MG63 (cell line): Measurements from ENCODE around the gene AMH. TPM values are rescaled to one million over a fixed set of nuclear protein-coding genes. Genes with fewer than 3 reads are reported as not detected.

ENCODE experiments used
- DNase-seq: peaks from one replicate; pipeline ENCODE4 v3.0.0-alpha.2; 2020
- H3K27me3 ChIP-seq: fragments of 250-450 bp; sonication (Bioruptor Pico); 2 replicates; pipeline ENCODE4 v1.5.1; 2020; ENCODE audit warnings: mild to moderate bottlenecking, moderate library complexity
- H3K36me3 ChIP-seq: fragments of 250-450 bp; sonication (Bioruptor Pico); 2 replicates; pipeline ENCODE4 v1.5.1; 2020; ENCODE audit warnings: mild to moderate bottlenecking, moderate library complexity
- H3K4me3 ChIP-seq: fragments of 250-450 bp; sonication (Bioruptor Pico); 2 replicates; pipeline ENCODE4 v1.5.1; 2020; ENCODE audit warnings: mild to moderate bottlenecking, moderate library complexity
- H3K9me3 ChIP-seq: fragments of 250-450 bp; sonication (Bioruptor Pico); 2 replicates; pipeline ENCODE4 v1.5.1; 2020; ENCODE audit warnings: mild to moderate bottlenecking, moderate library complexity
- total RNA-seq: library from RNA; depleted of rRNA; stranded (reverse); fragments of >200 nt; shearing (Covaris generic); gene quantifications from 2 replicates; pipeline ENCODE4 v1.2.3, GENCODE V29; 2014; ENCODE audit warnings: low replicate concordance

AMH gene
- total RNA-seq, 1 experiment from 2014 or later = 0.49 TPM

DNA sequence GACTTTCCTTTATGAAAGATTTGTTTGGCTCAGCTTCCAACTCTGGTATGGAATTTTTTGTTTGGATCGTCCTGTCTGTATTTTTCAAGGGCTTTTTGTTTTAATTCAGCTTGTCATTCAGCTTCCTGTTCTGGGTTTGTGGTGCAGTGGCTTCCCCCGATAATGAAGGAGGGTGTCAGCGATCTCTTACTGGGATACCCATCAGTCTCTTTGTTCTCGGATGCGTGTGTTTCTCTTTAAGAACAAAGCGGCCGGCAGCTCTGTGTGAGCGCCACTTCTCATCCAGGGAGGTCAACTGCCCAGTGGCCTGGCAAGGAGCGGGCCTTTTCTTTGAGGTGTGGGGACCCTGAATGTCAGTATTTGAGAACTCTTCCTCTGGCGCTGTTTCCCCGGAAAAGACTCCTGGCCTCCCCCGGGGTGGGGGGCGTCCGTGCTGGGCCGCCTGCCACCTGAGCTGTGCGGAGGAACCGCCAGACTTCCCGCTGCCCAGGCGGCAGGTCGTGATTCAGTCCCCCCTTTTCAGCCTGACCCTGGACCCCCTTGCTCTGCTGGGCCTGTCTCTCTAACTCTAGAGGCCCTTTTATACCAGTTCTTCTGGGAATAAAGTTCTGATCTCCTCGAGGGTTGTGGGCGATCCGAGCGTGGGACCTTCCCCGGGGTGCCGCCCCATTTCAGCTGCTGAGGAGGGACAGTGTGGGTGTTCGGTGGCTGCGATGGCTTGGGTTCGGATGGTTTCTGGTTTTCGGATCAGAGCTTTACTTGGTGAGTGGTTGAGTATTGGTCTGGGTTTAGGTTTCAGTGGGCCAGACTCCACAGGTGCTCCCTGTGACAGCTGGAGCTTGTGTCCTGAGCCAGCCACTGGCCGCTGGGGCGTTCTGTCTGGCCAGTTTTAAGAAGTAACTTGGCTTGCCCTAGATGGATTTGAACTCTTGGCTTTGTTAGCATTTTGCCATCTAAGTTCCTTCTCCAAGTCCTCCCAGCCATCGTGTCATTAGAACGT is 9.1 kb upstream of the AMH start:
- no peak for DNase-seq
- no peaks in the 10 kb centered on the region for H3K27me3 ChIP-seq
- no peaks in the 10 kb centered on the region for H3K9me3 ChIP-seq
- peaks cover 26% of the 10 kb centered on the region for H3K36me3 ChIP-seq
- H3K4me3 ChIP-seq = peak overlapping the region; percentile 66

DNA sequence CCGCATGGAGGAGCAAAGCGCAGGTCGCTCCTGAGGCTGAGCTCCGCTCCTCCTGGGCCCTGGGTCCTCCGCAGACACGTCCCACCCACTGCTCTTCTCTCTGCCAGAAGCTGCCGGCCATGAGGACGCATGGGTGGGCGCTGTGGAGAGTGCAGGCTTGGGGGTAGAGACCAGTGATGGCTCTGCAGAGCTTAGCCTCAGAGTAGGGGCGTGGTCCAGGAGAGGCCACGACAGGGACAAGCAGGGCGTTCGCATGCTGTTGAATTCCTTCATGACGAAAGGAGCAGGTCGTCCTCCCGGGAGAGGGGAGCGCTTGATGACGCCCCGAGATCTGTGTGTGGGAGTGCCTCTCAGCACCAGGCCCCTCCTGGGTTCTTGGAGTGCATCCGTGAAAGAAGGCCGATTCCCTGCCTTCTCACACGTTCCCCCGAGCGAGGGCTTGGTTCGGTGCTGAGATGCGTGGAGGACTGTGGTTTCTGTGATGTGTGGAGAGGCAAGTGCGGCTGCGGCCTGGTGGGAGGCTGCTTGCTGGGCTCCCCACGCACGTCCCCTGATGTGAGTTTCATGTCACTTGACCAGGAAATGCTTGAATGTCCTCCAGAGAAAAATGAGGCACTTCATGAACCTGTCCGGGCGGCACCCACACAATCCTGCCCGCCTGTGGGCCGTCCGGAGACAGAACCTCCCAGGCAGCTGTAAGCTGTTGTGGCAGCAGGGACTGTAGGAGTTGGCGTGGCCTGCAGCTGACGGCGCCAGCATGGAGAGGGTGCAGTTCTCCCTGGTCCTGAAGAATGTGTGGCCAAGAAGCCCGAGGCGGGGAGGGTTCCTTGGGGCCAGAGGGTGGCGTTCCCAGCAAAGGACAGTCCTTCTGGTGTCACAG is 8.0 kb upstream of the AMH start:
- no peak overlapping the region for H3K4me3 ChIP-seq
- no peaks in the 10 kb centered on the region for H3K27me3 ChIP-seq
- DNase-seq = no peak
- H3K9me3 ChIP-seq = no peaks in the 10 kb centered on the region
- peaks cover 26% of the 10 kb centered on the region for H3K36me3 ChIP-seq

DNA sequence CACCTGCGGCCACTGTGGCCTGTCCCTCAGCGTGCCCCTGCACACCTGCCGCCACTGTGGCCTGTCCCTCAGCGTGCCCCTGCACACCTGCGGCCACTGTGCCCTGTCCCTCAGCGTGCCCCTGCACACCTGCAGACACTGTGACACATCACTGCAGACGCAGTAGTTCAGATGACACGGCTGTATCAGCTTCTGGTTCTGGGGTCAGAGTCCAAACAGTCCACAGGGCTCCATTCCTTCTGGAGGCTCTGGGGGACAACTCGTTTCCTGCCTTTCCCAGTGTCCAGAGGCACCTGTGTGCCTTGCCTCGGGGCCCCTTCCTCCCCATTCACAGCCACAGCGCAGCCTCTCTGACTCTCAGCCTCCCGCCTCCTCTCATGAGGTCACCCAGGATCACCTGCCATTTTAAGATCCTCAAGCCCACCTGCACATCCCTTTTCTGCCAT is 7.0 kb upstream of the AMH start:
- Histone ChIP-seq H3K27me3 (no peaks in the 10 kb centered on the region), H3K36me3 (peaks cover 31% of the 10 kb centered on the region), H3K9me3 (no peaks in the 10 kb centered on the region), H3K4me3 (no peak overlapping the region)
- DNase-seq = no peak

DNA sequence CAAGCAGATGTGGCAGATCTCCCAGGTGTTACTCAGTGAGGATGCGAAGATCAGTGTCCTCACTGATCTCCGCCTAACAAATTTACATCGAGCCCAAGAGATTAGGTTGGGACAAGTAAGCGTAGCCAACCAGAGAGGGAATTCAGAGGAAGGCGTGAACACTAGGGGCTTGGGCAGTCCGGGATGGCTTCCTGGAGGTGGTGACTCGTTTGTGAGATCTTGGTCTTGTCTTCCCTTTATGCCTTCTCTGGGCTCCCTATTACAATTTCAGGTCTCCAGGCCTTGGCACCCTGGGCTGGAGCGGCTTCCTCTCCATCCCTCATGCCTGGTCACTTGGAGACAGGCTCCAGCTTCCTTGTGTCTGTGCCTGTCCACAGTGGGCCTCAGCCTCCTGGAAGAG is 6.3 kb upstream of the AMH start:
- no peak overlapping the region for H3K4me3 ChIP-seq
- H3K36me3 ChIP-seq = peaks cover 28% of the 10 kb centered on the region
- H3K27me3 ChIP-seq = no peaks in the 10 kb centered on the region
- no peaks in the 10 kb centered on the region for H3K9me3 ChIP-seq
- no peak for DNase-seq

DNA sequence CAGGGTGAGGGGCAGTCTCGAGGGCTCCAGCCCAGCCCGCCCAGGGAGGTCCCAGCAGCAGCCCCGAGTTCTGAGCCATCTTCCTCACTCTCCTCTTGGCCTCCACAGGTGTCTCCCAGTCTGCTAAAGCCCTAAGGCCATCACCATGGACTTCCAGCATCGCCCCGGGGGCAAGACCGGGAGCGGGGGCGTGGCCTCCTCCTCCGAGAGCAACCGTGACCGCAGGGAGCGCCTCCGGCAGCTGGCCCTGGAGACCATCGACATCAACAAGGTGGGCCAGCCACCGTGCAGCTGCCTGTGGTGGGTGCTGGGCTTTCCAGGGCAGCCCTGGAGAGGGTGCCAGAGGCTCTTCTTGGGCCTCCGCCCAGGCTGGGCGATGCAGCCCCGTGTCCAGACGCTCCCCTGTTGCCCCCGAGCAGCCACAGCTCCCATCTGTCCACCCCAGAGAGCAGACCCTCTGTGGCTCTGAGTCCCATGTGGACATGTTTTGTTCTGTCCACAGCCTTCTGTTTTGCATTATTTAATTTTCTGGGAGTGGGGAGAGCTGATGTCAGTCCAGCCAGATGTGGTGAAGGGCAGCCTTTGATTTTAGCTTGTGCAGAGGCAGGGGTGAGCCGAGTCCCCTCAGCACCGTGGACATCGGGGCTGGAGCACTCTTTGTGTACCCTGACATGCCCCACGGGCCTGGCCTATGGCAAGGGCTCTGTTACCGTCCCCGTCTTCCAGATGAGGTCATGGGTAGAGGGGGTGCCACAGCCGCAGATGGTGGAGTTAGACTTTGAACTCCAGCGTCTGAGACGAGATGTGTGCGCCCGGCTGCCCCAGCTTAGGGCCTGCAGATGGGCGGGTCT is 5.6 kb upstream of the AMH start:
- H3K36me3 ChIP-seq = peaks cover 22% of the 10 kb centered on the region
- no peak overlapping the region for H3K4me3 ChIP-seq
- H3K9me3 ChIP-seq = no peaks in the 10 kb centered on the region
- no peak for DNase-seq
- no peaks in the 10 kb centered on the region for H3K27me3 ChIP-seq

DNA sequence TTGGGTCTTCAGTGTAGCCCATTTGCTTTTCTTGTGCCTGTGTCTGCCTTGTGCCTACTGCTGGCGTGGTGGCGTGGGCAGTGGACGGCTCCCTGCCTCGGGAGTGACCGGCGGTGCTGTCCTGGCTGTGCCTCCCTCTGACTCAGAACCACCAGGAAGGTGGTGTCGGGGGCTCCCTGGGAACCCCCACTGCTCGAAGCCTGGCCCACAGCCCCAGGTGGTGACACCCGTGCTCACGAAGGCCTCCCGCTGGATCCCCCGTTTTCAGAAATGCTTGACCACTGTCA is 5.1 kb upstream of the AMH start:
- DNase-seq = no peak
- no peak overlapping the region for H3K4me3 ChIP-seq
- no peaks in the 10 kb centered on the region for H3K27me3 ChIP-seq
- H3K9me3 ChIP-seq = no peaks in the 10 kb centered on the region
- peaks cover 22% of the 10 kb centered on the region for H3K36me3 ChIP-seq

DNA sequence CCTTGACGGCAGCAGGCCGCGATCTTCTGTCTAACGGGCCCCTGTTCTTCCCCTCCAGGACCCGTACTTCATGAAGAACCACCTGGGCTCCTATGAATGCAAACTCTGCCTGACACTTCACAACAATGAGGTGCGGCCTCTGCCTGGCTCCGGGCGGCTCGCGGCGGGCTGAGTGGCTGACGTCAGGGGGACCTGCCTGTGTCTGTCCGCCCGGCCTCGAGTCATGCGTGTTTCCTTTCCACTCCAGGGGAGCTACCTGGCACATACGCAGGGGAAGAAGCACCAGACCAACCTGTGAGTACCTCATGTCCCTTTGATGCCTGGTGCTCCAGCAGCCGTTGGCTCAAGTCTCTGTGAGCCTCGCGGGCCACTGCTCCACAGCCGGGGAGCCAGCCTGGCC is 4.6 kb upstream of the AMH start:
- no peak for DNase-seq
- peaks cover 22% of the 10 kb centered on the region for H3K36me3 ChIP-seq
- no peaks in the 10 kb centered on the region for H3K9me3 ChIP-seq
- H3K27me3 ChIP-seq = no peaks in the 10 kb centered on the region
- H3K4me3 ChIP-seq = no peak overlapping the region

DNA sequence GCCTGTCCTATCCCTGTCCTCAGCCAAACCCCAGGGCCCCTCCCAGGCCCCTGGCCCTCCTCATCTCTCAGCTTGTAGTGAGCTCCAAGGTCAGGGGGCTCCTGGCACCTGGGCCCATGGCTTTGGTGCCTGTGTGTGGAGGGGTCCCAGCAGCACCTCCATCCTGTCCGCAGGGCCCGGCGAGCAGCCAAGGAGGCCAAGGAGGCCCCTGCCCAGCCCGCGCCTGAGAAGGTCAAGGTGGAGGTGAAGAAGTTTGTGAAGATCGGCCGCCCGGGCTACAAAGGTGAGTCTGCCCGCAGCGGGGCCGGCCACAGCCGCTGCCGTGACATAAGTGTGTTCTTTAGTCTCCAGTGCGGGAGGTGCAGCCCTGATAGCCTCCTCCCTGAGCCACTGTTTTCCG is 3.9 kb upstream of the AMH start:
- Histone ChIP-seq H3K27me3 (no peaks in the 10 kb centered on the region), H3K9me3 (no peaks in the 10 kb centered on the region), H3K4me3 (no peak overlapping the region), H3K36me3 (peaks cover 22% of the 10 kb centered on the region)
- no peak for DNase-seq

DNA sequence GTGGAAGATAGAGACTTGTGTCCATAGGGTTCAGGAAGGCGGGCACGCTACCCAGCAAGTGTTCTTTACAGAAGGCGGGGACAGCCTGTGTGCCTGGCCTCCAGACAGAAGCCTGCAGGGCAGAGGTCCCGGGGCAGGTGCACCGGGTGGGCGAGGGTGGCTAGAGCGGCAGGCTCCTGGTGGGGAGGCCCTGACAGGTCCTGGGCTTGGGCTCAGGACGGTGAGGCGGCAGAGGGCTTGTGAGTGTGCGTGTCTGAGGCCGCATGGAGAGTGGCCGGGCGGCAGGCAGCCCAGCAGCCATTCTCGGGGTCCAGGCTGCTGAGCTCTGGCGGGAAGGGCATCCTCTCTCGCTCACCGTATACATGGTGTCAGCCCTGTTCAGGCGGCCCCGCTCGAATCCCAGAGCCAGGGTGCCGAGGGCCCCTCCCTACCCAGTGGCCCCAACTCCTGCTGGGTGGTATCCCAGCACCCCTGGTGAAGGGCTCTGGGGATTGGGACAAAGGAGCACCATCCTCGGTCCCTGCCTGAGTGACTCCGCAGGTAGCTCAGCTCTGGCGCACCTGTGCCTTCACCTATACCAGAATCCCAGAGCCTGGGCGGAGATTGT is 3.0 kb upstream of the AMH start:
- H3K36me3 ChIP-seq = peaks cover 16% of the 10 kb centered on the region
- no peaks in the 10 kb centered on the region for H3K27me3 ChIP-seq
- H3K4me3 ChIP-seq = no peak overlapping the region
- DNase-seq = no peak
- no peaks in the 10 kb centered on the region for H3K9me3 ChIP-seq

DNA sequence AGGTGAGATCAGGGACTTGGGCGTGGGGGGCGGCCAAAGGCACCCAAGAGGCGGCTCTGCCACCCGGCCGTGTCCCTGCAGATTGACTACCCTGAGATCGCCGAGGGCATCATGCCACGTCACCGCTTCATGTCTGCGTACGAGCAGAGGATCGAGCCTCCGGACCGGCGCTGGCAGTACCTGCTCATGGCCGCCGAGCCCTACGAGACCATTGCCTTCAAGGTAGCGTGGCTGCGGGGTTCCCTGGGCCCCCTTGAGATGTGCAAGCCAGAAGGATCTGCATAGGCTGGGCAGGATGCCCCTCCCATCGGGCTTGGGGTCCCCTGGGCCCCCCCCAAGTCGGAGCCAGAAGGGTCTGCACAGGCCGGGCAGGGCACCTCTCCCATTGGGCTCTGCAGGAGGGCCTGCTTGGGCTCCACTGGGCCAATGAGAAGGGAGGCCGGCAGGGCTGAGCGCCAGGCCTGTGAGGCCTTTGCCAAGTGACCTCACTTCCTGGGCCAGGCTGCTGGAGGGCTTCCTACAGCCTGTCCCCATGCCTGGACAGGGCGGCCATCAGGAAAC is 2.2 kb upstream of the AMH start:
- peaks cover 16% of the 10 kb centered on the region for H3K36me3 ChIP-seq

DNA sequence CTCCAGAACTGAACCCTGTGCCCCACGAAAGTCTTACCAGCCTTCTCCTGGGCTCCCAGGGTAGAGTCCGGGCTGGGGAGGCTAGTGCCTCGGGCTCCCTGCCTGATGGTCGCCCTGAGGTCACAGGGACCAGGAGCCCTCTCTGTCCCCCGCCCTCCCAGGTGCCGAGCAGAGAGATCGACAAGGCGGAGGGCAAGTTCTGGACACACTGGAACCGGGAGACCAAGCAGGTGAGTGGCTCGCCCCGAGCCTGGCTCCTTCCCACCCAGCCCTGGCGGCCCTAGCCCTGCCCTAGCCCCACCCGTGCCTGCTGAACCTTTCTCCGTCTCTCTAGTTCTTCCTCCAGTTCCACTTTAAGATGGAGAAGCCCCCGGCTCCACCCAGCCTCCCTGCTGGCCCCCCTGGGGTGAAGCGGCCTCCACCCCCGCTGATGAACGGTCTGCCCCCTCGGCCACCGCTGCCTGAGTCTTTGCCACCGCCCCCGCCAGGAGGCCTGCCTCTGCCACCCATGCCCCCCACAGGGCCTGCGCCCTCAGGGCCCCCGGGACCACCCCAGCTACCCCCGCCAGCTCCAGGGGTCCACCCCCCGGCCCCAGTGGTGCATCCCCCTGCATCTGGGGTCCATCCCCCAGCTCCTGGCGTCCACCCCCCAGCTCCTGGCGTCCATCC is 1.6 kb upstream of the AMH start:
- Histone ChIP-seq H3K36me3 (peaks cover 16% of the 10 kb centered on the region), H3K27me3 (no peaks in the 10 kb centered on the region), H3K9me3 (no peaks in the 10 kb centered on the region), H3K4me3 (no peak overlapping the region)
- no peak for DNase-seq

More for the DNA sequence above, 2.2 kb upstream of the AMH start:
- no peaks in the 10 kb centered on the region for H3K27me3 ChIP-seq
- DNase-seq = peak; percentile 68
- no peak overlapping the region for H3K4me3 ChIP-seq
- no peaks in the 10 kb centered on the region for H3K9me3 ChIP-seq

DNA sequence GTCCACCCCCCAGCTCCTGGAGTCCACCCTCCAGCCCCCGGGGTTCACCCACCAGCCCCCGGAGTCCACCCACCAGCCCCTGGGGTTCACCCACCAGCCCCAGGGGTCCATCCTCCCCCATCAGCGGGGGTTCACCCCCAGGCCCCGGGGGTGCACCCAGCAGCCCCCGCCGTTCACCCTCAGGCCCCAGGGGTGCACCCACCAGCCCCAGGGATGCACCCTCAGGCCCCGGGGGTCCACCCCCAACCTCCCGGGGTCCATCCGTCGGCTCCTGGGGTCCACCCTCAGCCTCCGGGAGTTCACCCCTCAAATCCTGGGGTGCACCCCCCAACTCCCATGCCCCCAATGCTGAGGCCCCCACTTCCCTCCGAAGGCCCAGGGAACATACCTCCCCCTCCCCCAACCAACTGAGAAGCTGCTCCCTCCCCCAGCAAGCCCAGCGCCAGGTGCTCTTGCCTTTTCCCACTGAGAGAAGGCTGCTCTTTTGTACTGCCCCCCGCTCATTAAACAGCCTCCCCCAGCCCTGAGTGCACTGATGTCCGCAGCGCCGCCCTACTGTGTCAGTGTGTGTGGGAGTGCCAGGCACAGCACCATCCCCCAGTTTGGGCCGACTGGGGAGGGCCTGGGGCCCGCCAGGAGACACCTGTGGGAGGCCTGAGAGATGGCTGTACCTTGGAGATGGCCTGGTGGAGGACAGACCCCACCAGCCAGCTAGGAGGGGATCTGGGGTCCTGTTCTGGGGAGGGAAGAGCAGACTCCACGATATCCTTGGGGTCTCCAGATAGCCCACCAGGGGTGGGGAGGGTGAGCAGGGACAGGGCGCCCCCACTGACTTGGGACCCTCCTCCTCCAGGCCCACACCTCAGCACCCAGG is 750 bp upstream of the AMH start:
- no peak for DNase-seq
- no peaks in the 10 kb centered on the region for H3K9me3 ChIP-seq

DNA sequence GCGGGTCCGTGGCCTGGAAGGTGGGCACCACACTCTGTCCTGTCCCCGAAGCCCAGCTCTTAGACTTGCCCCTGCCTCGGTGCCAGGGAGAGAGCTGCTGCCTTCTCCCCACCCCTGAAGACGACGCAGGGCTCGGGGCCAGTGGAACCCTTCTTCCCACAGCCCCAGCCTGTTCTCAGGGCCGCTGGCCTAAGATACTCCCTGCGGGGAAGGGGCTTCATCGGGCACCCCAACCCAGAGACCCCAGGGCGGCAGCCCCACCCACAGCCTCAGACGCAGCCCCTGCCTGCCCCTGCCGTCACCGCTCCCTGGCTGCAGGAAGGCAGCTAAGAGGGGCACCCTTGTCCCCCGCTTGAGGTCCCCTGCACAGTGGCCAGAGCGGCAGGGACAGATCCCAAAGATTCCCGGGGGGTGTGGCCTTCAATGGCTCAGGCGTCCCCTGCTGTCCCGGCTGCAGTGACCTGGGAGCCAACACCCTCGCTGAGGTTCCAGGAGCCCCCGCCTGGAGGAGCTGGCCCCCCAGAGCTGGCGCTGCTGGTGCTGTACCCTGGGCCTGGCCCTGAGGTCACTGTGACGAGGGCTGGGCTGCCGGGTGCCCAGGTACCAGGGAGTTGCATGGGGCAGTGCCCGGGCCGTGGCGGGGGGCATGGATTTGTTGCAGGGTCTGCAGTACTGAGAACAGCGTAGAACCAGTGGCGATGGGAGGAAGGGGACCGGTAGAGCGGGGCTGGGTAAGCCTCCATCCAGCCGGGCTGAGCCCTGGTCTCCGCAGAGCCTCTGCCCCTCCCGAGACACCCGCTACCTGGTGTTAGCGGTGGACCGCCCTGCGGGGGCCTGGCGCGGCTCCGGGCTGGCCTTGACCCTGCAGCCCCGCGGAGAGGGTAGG is 1.0 kb downstream of the AMH start:
- DNase-seq = no peak
- H3K9me3 ChIP-seq = no peaks in the 10 kb centered on the region
- H3K27me3 ChIP-seq = no peaks in the 10 kb centered on the region
- no peak overlapping the region for H3K4me3 ChIP-seq
- H3K36me3 ChIP-seq = peaks cover 5% of the 10 kb centered on the region

More for the DNA sequence above, 750 bp upstream of the AMH start:
- no peak overlapping the region for H3K4me3 ChIP-seq
- no peaks in the 10 kb centered on the region for H3K27me3 ChIP-seq
- H3K36me3 ChIP-seq = peaks cover 12% of the 10 kb centered on the region

DNA sequence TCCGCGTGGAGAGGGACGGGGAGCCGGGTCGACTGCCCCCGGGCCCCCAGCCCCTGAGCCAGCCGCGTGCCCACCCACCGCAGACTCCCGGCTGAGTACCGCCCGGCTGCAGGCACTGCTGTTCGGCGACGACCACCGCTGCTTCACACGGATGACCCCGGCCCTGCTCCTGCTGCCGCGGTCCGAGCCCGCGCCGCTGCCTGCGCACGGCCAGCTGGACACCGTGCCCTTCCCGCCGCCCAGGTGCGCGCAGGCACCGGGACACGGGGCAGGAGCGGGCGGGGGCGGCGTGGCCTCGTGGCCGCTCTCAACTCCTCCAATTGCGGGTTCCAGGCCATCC is 1.6 kb downstream of the AMH start:
- Histone ChIP-seq H3K36me3 (peaks cover 5% of the 10 kb centered on the region), H3K4me3 (no peak overlapping the region), H3K9me3 (no peaks in the 10 kb centered on the region), H3K27me3 (no peaks in the 10 kb centered on the region)
- DNase-seq = no peak
